GM18511 (cell line): ENCODE results near the gene MAN2A2.

Experiments used
- ATAC-seq: cut with Tn5 transposase; IDR thresholded peaks from one replicate; pipeline ENCODE4 v1.9.1; 2021; ENCODE audit warnings: mild to moderate bottlenecking, moderate library complexity; ENCODE audit not compliant: unreplicated experiment

Gene MAN2A2

DNA sequence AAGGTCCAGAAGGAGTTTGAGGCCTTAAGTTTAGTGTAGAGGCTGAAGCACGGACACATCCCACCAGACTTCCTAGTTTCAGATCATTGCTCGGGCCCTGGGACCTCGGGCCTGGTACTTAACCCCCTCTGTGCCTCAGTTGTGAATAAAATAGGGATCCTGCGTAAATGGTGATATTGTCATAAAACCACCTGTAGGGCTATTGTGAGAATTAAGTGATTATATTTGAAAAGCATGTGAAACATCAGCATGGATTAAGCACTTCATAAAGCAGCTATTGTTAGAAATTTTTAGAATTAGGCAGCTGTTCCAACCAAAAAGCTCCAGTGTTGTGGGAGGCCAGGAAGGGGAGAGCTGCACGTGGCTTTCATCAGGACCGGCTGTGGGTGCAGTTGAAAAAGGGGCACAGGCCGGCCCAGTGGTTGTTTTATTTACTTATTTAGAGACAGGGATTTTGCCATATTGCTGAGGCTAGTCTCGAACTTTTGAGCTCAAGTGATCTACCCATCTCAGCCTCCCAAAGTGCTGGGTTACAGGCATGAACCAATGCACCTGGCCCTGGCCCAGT is 56.0 kb downstream of the MAN2A2 start:
- ATAC-seq, result no peak

DNA sequence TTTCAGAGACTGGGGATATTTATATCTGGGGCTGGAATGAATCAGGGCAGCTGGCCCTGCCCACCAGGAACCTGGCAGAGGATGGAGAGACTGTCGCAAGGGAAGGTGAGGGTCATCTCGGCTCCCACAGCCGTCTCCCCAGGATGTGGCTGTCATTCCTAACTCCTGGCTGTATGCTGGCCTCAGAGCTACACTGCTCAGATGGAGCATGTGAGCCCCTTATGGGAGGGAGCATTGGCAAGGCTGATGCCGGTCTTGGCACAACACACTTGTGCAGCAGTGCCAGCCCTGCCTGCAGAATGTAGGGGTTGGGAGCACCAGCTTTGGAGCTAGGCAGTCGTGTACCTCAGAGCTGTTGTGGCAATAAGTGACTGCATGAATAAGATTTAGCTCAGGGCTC is 56.8 kb downstream of the MAN2A2 start:
- ATAC-seq, result no peak

DNA sequence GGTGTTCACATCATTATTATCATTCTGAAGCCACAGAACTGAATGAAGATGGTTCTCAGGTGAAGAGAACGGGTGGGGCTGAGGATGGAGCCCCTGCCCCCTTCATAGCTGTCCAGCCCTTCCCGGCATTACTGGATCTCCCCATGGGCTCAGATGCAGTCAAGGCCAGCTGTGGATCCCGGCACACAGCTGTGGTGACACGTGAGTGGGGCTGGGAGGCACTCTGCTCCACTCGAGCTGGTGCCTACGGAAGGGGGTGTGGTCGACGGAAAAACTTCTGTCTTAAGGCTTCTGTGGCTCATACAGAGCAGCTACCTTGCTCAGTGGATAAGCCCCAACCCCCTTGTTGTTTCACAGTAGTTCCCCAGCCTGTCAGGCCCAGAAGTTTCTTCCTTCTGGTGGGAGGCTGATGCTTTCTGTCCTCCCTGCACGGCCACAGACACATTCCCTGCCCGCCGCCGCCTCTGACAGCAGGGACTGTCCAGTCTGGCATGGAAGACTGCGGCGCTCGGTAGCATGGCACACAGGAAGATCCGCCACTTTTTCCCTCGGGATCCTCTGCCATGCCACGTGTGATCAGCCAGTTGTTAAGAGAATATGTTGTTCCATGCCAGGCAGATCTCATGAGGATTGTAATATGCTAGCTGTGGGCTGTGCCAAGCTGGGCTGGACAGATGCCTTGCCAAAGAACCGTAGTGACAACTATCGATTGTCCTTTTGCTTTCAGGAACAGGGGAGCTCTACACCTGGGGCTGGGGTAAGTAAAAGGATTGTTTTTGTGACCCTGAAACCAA is 57.4 kb downstream of the MAN2A2 start:
- no peak for ATAC-seq

DNA sequence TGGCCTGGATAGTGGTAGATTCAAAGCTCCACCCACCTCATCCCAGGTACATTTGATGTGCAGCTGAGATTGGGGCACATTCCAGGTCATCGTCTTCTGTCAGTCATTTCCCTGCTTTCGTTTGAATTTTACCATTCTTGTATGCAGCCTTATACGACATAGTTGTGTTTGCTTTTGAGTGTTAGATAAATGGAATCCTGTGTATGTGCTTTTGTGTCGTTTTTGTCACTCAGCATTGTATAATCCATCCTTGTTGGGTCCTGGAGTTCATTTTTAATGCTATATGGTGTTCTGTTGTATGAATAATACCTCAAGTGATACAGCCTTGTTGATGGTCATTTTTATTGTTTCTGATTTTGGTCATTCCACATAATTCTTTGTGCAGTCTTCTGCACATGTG is 58.9 kb downstream of the MAN2A2 start:
- ATAC-seq, result no peak

DNA sequence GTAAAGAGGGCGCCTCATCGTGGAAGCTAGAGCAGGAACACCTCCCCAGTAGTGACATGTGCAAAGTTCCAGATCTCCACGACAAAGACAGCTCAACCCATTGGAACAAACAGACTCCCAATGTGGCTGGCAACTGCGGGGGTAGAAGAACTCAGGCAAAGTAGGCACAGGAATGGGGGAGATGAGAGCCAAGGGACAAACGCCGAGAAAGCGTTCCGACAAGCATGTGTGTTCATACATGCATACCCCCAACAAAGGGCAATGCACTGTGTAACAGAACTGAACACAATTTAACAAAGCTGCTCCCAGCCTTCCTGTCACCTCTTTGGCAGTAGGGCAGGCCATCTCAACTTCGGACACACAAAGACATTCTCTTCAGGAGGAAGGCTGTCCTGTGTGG is 63.2 kb downstream of the MAN2A2 start:
- ATAC-seq, result no peak

DNA sequence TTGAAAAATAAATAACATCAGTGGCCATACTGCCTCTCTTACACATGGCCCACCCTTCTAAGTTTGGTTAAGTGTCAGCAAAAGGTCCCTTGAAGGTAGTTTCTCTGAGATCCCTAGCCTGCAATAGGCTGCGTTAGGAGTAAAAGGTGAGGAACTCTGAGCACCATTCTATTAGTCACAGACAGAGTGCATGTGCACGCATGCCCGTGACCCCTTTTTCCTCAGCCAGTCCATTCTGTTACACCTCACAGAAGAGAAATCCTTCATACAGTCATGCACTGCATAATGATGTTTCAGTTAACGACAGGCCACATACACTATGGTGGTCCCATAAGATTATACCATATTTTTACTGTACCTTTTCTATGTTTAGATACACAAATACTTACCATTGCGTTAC is 64.1 kb downstream of the MAN2A2 start:
- no peak for ATAC-seq

DNA sequence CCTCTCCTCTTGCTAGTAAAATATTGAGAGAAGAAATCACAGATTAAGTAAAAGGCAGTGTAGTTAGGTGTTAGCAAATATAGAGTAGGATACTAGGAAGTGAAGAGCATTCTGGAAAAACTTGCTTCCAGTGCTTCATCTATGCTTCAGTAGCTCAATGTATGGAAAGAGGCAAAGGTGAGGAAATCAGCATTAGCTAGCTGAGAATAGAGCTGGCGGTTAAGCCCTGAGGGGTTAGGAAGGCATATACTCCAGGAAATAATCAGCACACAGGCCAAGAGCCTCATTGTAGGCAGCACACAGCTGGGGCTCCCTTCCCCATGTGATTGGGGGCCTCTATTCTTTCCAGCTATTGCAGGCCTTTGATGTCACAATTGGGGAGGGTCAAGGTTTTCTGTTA is 65.3 kb downstream of the MAN2A2 start:
- no peak for ATAC-seq

DNA sequence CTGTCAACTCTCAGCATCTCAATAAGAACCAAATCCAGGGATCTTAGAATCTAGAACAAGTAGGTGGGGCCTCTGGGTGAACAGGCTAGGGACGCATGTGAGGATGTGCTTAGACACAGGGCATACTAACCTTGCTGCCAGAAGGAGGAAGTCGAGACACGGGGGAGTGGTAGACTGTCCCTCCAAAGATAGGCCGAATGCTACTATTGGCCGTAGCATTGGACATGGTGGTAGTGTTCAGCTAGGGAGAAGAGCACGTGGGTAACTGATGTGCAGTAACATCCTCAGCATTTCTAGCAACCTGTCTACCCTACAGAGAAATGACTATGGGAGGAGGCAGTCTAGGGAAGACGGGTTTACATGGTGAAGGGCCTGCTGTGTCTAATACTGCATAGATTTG is 67.2 kb downstream of the MAN2A2 start:
- no peak for ATAC-seq

DNA sequence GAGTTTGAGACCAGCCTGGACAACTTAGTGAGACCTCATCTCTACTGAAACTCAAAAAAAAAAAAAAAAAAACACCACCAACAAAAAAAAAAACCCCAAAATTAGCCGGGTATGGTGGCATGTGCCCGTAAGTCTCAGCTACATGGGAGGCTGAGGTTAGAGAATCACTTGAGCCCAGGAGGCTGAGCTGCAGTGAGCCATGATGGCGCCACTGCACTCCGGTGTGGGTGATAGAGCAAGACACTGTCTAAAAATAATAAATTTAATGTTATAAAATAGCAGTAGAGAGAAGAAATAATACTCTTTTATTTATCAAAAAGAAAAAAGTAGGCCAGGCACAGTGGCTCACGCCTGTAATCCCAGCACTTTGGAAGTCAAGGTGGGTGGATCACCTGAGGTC is 69.0 kb downstream of the MAN2A2 start:
- no peak for ATAC-seq
